Measurements from ENCODE around the gene PLEKHM1.
"Not testable (repeated sequence)": the region's sequence is repeated elsewhere in the genome, so short reads cannot be mapped to it uniquely, and the experiment has no call there.

- not testable (repeated sequence) for TF ChIP-seq EZH2phosphoT487 (IDR thresholded peaks at IDR 0.05; ENCODE audit: borderline replicate concordance); CTCF (conservative IDR thresholded peaks at IDR 0.05; ENCODE audit: low read length)
These were observed 38.9 kb downstream of the PLEKHM1 start for GRCh38 chr17:45451660-45452059.
